IPS-15b (cell line): ENCODE measurements around the gene EMSY.

ENCODE experiments used
- H3K27me3 ChIP-seq: one replicate; pipeline ENCODE4 v1.6.1; 2013; ENCODE audit warnings: low read length; ENCODE audit not compliant: control insufficient read depth, insufficient read depth
- H3K36me3 ChIP-seq: one replicate; pipeline ENCODE4 v1.6.1; 2013; ENCODE audit warnings: low read length; ENCODE audit not compliant: control insufficient read depth, insufficient read depth
- H3K4me1 ChIP-seq: one replicate; pipeline ENCODE4 v1.6.1; 2013; ENCODE audit warnings: mild to moderate bottlenecking, low read length; ENCODE audit not compliant: control insufficient read depth, insufficient read depth
- H3K4me3 ChIP-seq: one replicate; pipeline ENCODE4 v1.5.1; 2013; ENCODE audit warnings: low read depth, low read length
- H3K9ac ChIP-seq: one replicate; pipeline ENCODE4 v1.6.1; 2013; ENCODE audit warnings: low read depth, mild to moderate bottlenecking, low read length
- H3K9me3 ChIP-seq: one replicate; pipeline ENCODE4 v1.6.1; 2013; ENCODE audit warnings: mild to moderate bottlenecking, low read length; ENCODE audit not compliant: control insufficient read depth, insufficient read depth

Gene EMSY

GRCh38 chr11:76459299-76459698 lies 14.5 kb downstream of the EMSY start:
- Histone ChIP-seq H3K9me3 (no peaks in the 10 kb centered on the region), H3K9ac (no peak overlapping the region), H3K4me1 (peaks cover 32% of the 10 kb centered on the region), H3K36me3 (peaks cover 4% of the 10 kb centered on the region), H3K4me3 (no peak overlapping the region), H3K27me3 (no peaks in the 10 kb centered on the region)

- no peaks in the 10 kb centered on the region for H3K27me3 ChIP-seq
- peaks cover 4% of the 10 kb centered on the region for H3K36me3 ChIP-seq
- H3K4me1 ChIP-seq = peaks cover 26% of the 10 kb centered on the region
- H3K9ac ChIP-seq = no peak overlapping the region
- H3K4me3 ChIP-seq = no peak overlapping the region
- H3K9me3 ChIP-seq = no peaks in the 10 kb centered on the region
These were observed 15.0 kb downstream of the EMSY start for GRCh38 chr11:76459846-76460245.

- Histone ChIP-seq H3K9me3 (no peaks in the 10 kb centered on the region), H3K27me3 (no peaks in the 10 kb centered on the region), H3K4me3 (no peak overlapping the region), H3K36me3 (peaks cover 4% of the 10 kb centered on the region), H3K9ac (no peak overlapping the region), H3K4me1 (peaks cover 5% of the 10 kb centered on the region)
These were observed 17.5 kb downstream of the EMSY start for GRCh38 chr11:76462317-76462716.

- Histone ChIP-seq H3K36me3 (peaks cover 4% of the 10 kb centered on the region), H3K4me3 (no peak overlapping the region), H3K9me3 (no peaks in the 10 kb centered on the region), H3K9ac (no peak overlapping the region), H3K4me1 (no peaks in the 10 kb centered on the region), H3K27me3 (no peaks in the 10 kb centered on the region)
These were observed 20.9 kb downstream of the EMSY start for GRCh38 chr11:76465701-76466100.

- H3K36me3 ChIP-seq = peaks cover 4% of the 10 kb centered on the region
- no peak overlapping the region for H3K9ac ChIP-seq
- H3K4me3 ChIP-seq = no peak overlapping the region
- no peaks in the 10 kb centered on the region for H3K9me3 ChIP-seq
- H3K27me3 ChIP-seq = no peaks in the 10 kb centered on the region
- H3K4me1 ChIP-seq = no peaks in the 10 kb centered on the region
These were observed 21.8 kb downstream of the EMSY start for GRCh38 chr11:76466666-76467065.

GRCh38 chr11:76469141-76469540 lies 24.3 kb downstream of the EMSY start:
- peaks cover 4% of the 10 kb centered on the region for H3K36me3 ChIP-seq

GRCh38 chr11:76471382-76471781 lies 26.6 kb downstream of the EMSY start:
- H3K4me3 ChIP-seq = no peak overlapping the region
- no peak overlapping the region for H3K9ac ChIP-seq
- no peaks in the 10 kb centered on the region for H3K9me3 ChIP-seq
- no peaks in the 10 kb centered on the region for H3K27me3 ChIP-seq
- no peaks in the 10 kb centered on the region for H3K4me1 ChIP-seq
- H3K36me3 ChIP-seq = peaks cover 4% of the 10 kb centered on the region

More at GRCh38 chr11:76469141-76469540, 24.3 kb downstream of the EMSY start:
- Histone ChIP-seq H3K4me1 (no peaks in the 10 kb centered on the region), H3K9me3 (no peaks in the 10 kb centered on the region), H3K27me3 (no peaks in the 10 kb centered on the region), H3K4me3 (no peak overlapping the region), H3K9ac (no peak overlapping the region)

- Histone ChIP-seq H3K9ac (no peak overlapping the region), H3K27me3 (no peaks in the 10 kb centered on the region), H3K36me3 (no peaks in the 10 kb centered on the region), H3K4me1 (no peaks in the 10 kb centered on the region), H3K4me3 (no peak overlapping the region), H3K9me3 (no peaks in the 10 kb centered on the region)
These were observed 35.4 kb downstream of the EMSY start for GRCh38 chr11:76480241-76480640.

- Histone ChIP-seq H3K9ac (no peak overlapping the region), H3K9me3 (no peaks in the 10 kb centered on the region), H3K36me3 (peaks cover 2% of the 10 kb centered on the region), H3K27me3 (no peaks in the 10 kb centered on the region), H3K4me3 (no peak overlapping the region), H3K4me1 (no peaks in the 10 kb centered on the region)
These were observed 46.8 kb downstream of the EMSY start for GRCh38 chr11:76491644-76492043.

- Histone ChIP-seq H3K9ac (no peak overlapping the region), H3K4me1 (no peaks in the 10 kb centered on the region), H3K4me3 (no peak overlapping the region), H3K9me3 (no peaks in the 10 kb centered on the region), H3K36me3 (peaks cover 2% of the 10 kb centered on the region), H3K27me3 (no peaks in the 10 kb centered on the region)
These were observed 48.2 kb downstream of the EMSY start for GRCh38 chr11:76493040-76493439.

GRCh38 chr11:76493626-76494539 lies 49.1 kb downstream of the EMSY start:
- H3K9me3 ChIP-seq = no peaks in the 10 kb centered on the region
- no peaks in the 10 kb centered on the region for H3K4me1 ChIP-seq
- no peak overlapping the region for H3K9ac ChIP-seq
- no peaks in the 10 kb centered on the region for H3K27me3 ChIP-seq
- H3K4me3 ChIP-seq = no peak overlapping the region
- peaks cover 2% of the 10 kb centered on the region for H3K36me3 ChIP-seq

GRCh38 chr11:76495019-76495418 lies 50.2 kb downstream of the EMSY start:
- Histone ChIP-seq H3K4me1 (no peaks in the 10 kb centered on the region), H3K4me3 (no peak overlapping the region), H3K27me3 (no peaks in the 10 kb centered on the region), H3K36me3 (peaks cover 2% of the 10 kb centered on the region), H3K9me3 (no peaks in the 10 kb centered on the region), H3K9ac (no peak overlapping the region)
